Suprapubic skin (tissue), 4 donors: Measurements from ENCODE around the gene CNOT3.
"Not testable (repeated sequence)": the region's sequence is repeated elsewhere in the genome, so short reads cannot be mapped to it uniquely, and the experiment has no call there.

Experiments used
- EP300 ChIP-seq: sonication (generic); formaldehyde crosslinking; IDR thresholded peaks from one replicate; pipeline ENCODE4 v1.6.1; 2017; ENCODE audit warnings: antibody characterized with exemption
- POLR2AphosphoS5 ChIP-seq, 3 donors: sonication (generic); formaldehyde crosslinking; IDR thresholded peaks; one replicate each; pipeline ENCODE4 v1.6.1; 2017; ENCODE audit warnings: antibody characterized with exemption in 3 of 3
- TF ChIP-seq, protein P1 (sequence below), 2 donors: fragments of 200-600 bp in 1 of 2; fragments of 450-650 bp in 1 of 2; sonication (generic) in 1 of 2; IDR thresholded peaks; one replicate each; pipeline ENCODE4 v1.5.1; 2016 to 2019; ENCODE audit warnings: antibody characterized with exemption in 2 of 2, mild to moderate bottlenecking in 1 of 2, moderate library complexity in 1 of 2

DNA sequence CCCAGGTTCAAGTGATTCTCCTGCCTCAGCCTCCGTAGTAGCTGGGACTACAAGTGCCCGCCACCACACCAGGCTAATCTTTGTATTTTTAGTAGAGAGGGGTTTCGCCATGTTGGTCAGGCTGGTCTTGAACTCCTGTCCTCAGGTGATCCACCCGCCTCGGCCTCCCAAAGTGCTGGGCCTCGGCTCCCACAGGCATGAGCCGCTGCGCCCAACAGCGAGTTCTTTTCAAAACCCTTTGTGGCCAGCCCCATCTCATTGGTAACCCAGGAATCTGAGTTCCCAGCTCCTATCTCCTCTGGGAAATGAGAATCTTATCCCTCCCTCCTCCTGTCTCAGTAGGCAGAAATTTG, 37.7 kb upstream of the CNOT3 start:
- TF ChIP-seq, protein P1, sequence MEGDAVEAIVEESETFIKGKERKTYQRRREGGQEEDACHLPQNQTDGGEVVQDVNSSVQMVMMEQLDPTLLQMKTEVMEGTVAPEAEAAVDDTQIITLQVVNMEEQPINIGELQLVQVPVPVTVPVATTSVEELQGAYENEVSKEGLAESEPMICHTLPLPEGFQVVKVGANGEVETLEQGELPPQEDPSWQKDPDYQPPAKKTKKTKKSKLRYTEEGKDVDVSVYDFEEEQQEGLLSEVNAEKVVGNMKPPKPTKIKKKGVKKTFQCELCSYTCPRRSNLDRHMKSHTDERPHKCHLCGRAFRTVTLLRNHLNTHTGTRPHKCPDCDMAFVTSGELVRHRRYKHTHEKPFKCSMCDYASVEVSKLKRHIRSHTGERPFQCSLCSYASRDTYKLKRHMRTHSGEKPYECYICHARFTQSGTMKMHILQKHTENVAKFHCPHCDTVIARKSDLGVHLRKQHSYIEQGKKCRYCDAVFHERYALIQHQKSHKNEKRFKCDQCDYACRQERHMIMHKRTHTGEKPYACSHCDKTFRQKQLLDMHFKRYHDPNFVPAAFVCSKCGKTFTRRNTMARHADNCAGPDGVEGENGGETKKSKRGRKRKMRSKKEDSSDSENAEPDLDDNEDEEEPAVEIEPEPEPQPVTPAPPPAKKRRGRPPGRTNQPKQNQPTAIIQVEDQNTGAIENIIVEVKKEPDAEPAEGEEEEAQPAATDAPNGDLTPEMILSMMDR (IDR thresholded peaks at IDR 0.05): not testable (repeated sequence)
- TF ChIP-seq POLR2AphosphoS5 (IDR thresholded peaks at IDR 0.05); EP300: not testable (repeated sequence)
